ENCODE results near the gene FBXO27. TPM values are rescaled to one million over a fixed set of nuclear protein-coding genes. Genes with fewer than 3 reads are reported as not detected.

The FBXO27 gene
- total and polyA plus RNA-seq, 2 of the 13 experiments (the other 11 are each of a cell fraction or from before 2014, with no cell fraction given) = 0.15 to 2.8 TPM

- ChIA-PET POLR2A (interaction anchor here (0.6 kb wide), 1 partner anchor 102 kb away, joined by 4 read pairs; no protein-coding TSS in a partner anchor), CTCF (ENCODE audit: low intra/inter-chr PET ratio, low total read pairs) (no interaction called here)
- DNase-seq (ENCODE audit: low spot score) (no peak), ATAC-seq (no peak), FAIRE-seq (no peak)
- Histone ChIP-seq H3K36me3 (replicated peaks in 1 of 2; ENCODE audit: control insufficient read depth in 1 of 2, insufficient read depth in 2 of 2, low read length in 2 of 2) (no peaks in the 10 kb centered on the region), H3K79me2 (ENCODE audit: insufficient read depth, low read length) (peaks cover 7% of the 10 kb centered on the region), H3K9ac (ENCODE audit: insufficient read depth, low read depth, low read length) (no peak overlapping the region), H3K9me3 (ENCODE audit: low read length) (no peaks in the 10 kb centered on the region), H3K4me3 (replicated peaks in 1 of 3; ENCODE audit: insufficient read depth in 1 of 3, low read depth in 2 of 3, low read length in 3 of 3) (no peak overlapping the region), H2AFZ (ENCODE audit: low read length) (no peak overlapping the region), H3K4me1 (ENCODE audit: insufficient read depth, low read length) (peaks cover 44% of the 10 kb centered on the region), H3K4me2 (ENCODE audit: low read depth, low read length) (no peak overlapping the region), H4K20me1 (ENCODE audit: insufficient read depth, low read length) (no peaks in the 10 kb centered on the region), H3K27ac (ENCODE audit: extremely low read length, insufficient read depth, low read length) (no peak overlapping the region), H3K27me3 (ENCODE audit: control insufficient read depth in 1 of 2, insufficient read depth in 2 of 2, low read length in 2 of 2) (no peaks in the 10 kb centered on the region)
- TF ChIP-seq RBFOX2 (IDR thresholded peaks at IDR 0.05; ENCODE audit: low read depth, low read length) = no peak
- TF ChIP-seq MYPOP (CRISPR knock-in tag; IDR thresholded peaks at IDR 0.05) = no peak
- TF ChIP-seq, protein P1, sequence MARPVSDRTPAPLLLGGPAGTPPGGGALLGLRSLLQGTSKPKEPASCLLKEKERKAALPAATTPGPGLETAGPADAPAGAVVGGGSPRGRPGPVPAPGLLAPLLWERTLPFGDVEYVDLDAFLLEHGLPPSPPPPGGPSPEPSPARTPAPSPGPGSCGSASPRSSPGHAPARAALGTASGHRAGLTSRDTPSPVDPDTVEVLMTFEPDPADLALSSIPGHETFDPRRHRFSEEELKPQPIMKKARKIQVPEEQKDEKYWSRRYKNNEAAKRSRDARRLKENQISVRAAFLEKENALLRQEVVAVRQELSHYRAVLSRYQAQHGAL (CRISPR knock-in tag; IDR thresholded peaks at IDR 0.05; ENCODE audit: not compliant biosample characterization) = no peak
- TF ChIP-seq TBX2 (CRISPR knock-in tag; IDR thresholded peaks at IDR 0.05; ENCODE audit: borderline replicate concordance) = no peak
- TF ChIP-seq NFIB (CRISPR knock-in tag; IDR thresholded peaks at IDR 0.05; ENCODE audit: borderline replicate concordance) = no peak
- no peak for TF ChIP-seq EEA1 (CRISPR knock-in tag; IDR thresholded peaks at IDR 0.05; ENCODE audit: borderline replicate concordance)
- TF ChIP-seq ZNF251 (CRISPR knock-in tag; IDR thresholded peaks at IDR 0.05) = no peak
- no peak for TF ChIP-seq TBX3 (IDR thresholded peaks at IDR 0.05; ENCODE audit: borderline replicate concordance)
- TF ChIP-seq ZNF75D (CRISPR knock-in tag; IDR thresholded peaks at IDR 0.05; ENCODE audit: borderline replicate concordance) = no peak
- BruUV-seq (replicated peaks) = no TSS peak
- 70% methylated on average over 4 of the region's 5 CpGs for WGBS (ENCODE audit: low lambda C conversion rate)
- intact Hi-C loops (cut with micrococcal nuclease; ENCODE audit: unreplicated experiment) = loop anchor here (5.0 kb wide), 1 partner anchor 72 kb away; no protein-coding TSS in a partner anchor
- in situ Hi-C loops (cut with HindIII; ENCODE audit: extremely low pct_ligation_motif_present, low pct_unique_long_range_greater_than_20kb) = loop anchor here (5.0 kb wide), 1 partner anchor 57 kb away; no protein-coding TSS in a partner anchor
These were observed 52.5 kb downstream of the FBXO27 start for GRCh38 chr19:38979812-38980211.
